ENCODE results near the gene NR2E1.

NR2E1 gene

DNA sequence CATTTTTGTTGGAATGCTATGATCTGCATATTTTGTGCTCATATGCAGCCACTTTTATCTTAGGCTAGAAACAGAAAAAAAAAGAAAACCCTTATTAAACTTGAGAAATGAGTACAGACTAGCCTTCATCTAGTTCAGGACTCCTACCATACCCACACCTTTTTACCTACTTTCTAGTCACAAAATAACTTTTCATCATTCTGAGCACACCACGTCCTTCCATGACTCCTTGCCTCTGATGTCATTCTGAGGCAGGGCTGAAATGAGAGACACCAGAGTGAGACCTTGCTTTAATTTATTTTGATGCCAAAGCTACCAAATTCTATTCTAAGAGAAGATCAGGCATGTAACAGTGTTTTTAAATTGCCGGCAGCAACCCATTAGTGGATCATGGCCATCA, 56.2 kb downstream of the NR2E1 start:
- no peak for DNase-seq

DNA sequence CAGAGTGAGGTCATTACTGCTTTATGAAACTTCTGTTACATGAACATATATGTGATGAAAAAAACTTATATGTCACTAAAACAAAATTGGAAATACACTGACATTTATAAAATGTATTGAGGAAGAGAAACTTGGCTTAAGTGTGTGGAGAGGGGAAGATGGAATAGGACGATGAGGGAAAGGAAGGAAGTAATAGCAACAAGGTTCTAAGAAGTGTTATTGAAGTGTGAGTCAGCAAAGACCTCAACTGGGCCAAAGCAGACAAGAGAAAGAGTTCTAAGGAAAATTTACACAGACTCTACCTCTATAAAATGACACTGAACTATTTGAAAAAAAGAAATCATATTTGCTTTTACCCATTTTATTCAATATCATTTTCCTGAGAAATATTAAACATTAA, 56.7 kb downstream of the NR2E1 start:
- DNase-seq = no peak

DNA sequence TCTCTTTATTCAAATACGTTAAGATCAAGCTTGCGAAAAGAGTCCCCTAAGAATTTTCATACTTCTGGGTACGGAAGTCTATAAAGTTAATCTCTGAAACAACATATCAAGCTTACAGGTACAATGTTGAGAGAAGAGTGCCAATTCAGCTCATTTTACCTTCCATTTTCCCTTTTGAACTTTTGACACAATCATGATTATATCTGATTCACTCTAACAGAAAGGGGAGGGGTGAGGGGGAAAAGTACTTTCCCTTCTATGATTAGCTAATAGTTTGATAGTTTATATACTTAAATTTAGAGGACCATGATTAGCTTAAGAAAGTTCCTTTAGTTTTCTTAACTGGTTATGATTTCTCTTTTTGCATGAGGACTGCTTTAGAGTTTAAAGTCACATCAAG, 61.5 kb downstream of the NR2E1 start:
- DNase-seq = no peak

DNA sequence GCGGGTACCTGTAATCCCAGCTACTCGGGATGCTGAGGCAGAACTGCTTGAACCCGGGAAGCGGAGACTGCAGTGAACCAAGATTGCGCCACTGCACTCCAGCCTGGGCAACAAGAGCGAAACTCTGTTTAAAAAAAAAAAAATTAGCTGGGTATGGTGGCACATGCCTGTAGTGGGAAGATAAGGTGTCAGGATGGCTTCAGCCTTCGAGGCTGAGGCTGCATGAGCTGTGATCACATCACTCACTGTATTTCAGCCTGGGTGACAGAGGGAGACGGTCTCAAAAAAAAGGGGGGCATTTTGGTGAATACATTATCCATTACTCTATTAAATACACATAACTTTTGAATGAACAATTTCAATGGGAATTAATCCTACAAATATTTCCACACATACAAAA, 62.6 kb downstream of the NR2E1 start:
- no peak for DNase-seq

DNA sequence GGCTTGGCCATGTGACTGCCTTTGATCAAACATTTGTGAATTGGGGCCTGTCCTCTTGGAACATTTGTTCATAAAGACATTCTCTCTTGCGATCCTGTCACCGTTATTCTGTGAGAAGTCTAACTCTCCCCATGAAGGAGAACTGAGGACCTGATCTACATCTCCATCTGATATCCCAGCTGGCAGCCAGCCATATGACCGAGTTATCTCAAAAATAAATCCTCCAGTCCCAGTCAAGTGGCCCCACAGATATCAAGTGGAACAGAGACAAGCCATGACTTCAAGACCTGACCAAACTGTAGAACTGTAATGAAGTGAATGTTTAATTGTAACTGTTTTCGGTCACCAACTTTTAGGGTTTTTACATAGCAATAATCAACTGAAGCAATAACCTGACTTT, 69.3 kb downstream of the NR2E1 start:
- DNase-seq = no peak

DNA sequence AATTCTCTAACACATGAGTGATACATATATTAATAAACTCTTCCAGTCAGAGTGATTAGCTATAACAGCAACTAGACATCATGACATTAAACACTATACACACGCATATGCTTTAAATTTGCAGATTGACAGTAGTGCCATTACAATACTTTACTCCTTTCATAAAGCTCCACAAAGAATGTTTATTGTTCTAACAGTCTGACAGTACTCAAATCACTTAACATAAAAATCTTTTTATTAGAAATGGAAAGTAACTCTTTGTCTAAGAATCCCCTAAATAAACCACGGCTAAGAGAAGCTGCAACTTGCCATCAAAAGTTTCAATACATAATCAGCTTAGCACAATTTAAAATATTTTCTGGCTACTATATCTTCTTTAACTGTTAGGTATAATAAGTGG, 71.0 kb downstream of the NR2E1 start:
- DNase-seq = no peak

DNA sequence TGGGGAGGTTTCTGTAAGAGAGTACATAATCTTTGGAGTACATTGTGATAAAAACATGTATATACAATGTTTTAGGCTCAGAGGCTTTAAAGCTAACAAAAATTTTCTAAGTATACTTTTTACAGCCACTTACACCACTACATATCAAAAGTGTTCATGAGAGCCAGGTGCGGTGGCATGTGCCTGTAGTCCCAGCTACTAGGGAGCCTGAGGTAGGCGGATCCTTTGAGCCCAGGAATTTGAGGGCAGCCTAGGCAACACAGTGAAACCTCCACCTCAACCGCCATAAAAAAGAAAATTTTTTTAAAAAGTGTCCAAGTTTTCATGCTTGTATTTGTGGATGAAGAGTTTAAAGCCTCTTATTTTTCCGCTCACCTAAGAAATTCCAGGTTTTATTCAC, 72.5 kb downstream of the NR2E1 start:
- no peak for DNase-seq
